Immature natural killer cell (primary cell): ENCODE measurements around the gene GALNT6. TPM values are rescaled to one million over a fixed set of nuclear protein-coding genes. Genes with fewer than 3 reads are reported as not detected.
A peak's percentile ranks its signal among the peaks of the same experiment; 100 is the strongest.
"Not testable (repeated sequence)": the region's sequence is repeated elsewhere in the genome, so short reads cannot be mapped to it uniquely, and the experiment has no call there.

Experiments used
- DNase-seq, 3 donors: peaks; one replicate each; pipeline ENCODE4 v3.0.0; 2022; ENCODE audit warnings: mixed read lengths in 1 of 3
- H3K27ac Mint-ChIP-seq, 6 donors: one replicate each; pipeline ENCODE4 v1.8.0; 2020; ENCODE audit warnings: mixed read lengths in 6 of 6, mild to moderate bottlenecking in 5 of 6, inconsistent platforms in 4 of 6, moderate library complexity in 3 of 6
- H3K27me3 Mint-ChIP-seq, 3 donors: one replicate each; pipeline ENCODE4 v1.8.0; 2020 to 2021; ENCODE audit warnings: low read depth in 3 of 3, mild to moderate bottlenecking in 3 of 3, mixed read lengths in 3 of 3, moderate library complexity in 3 of 3, inconsistent platforms in 1 of 3
- H3K36me3 Mint-ChIP-seq, 3 donors: one replicate each; pipeline ENCODE4 v1.8.0; 2020; ENCODE audit warnings: mixed read lengths in 3 of 3, inconsistent platforms in 2 of 3, mild to moderate bottlenecking in 2 of 3
- H3K4me1 Mint-ChIP-seq, 2 donors: one replicate each; pipeline ENCODE4 v1.8.0; 2020; ENCODE audit warnings: inconsistent platforms in 2 of 2, mild to moderate bottlenecking in 2 of 2, mixed read lengths in 2 of 2, moderate library complexity in 1 of 2
- H3K4me3 Mint-ChIP-seq, 5 donors: one replicate each; pipeline ENCODE4 v1.8.0; 2020; ENCODE audit warnings: mild to moderate bottlenecking in 5 of 5, mixed read lengths in 5 of 5, inconsistent platforms in 3 of 5, moderate library complexity in 3 of 5
- H3K9me3 Mint-ChIP-seq, 6 donors: one replicate each; pipeline ENCODE4 v1.8.0; 2020; ENCODE audit warnings: mild to moderate bottlenecking in 6 of 6, mixed read lengths in 6 of 6, inconsistent platforms in 4 of 6, moderate library complexity in 3 of 6
- polyA plus RNA-seq, 3 donors: library from polyadenylated mRNA; unstranded; fragments of 300-500 nt; fragmentation: Illumina TruSeq; gene quantifications; one replicate each; pipeline ENCODE4 v1.2.3, GENCODE V29; 2021

The GALNT6 gene
- polyA plus RNA-seq, 3 donors from 2014 or later: 0.91 to 19.0 (median 9.8) TPM

GRCh38 chr12:51328587-51328986 is 62.6 kb downstream of the GALNT6 start:
- H3K4me3 Mint-ChIP-seq: peak overlapping the region in 4 of 5 donors; percentile 40 to 74 (median 64)
- peaks cover 63 to 66% of the 10 kb centered on the region in 2 donors for H3K4me1 Mint-ChIP-seq

GRCh38 chr12:51326698-51327439 is 64.3 kb downstream of the GALNT6 start:
- Mint-ChIP-seq H3K36me3 (peaks cover 12 to 18% (median 17%) of the 10 kb centered on the region in 3 donors), H3K4me1 (peaks cover 80% of the 10 kb centered on the region in 2 donors), H3K27me3 (peaks cover 7 to 17% (median 14%) of the 10 kb centered on the region in 3 donors), H3K9me3 (no peaks in the 10 kb centered on the region), H3K27ac (peak overlapping the region; percentile 87 to 95 (median 91)), H3K4me3 (peak overlapping the region; percentile 58 to 82 (median 70))
- DNase-seq: peak in 2 of 3 donors; percentile 28 to 37

More at GRCh38 chr12:51328587-51328986, 62.6 kb downstream of the GALNT6 start:
- peaks cover 3 to 7% (median 7%) of the 10 kb centered on the region in 3 donors for H3K27me3 Mint-ChIP-seq
- peaks cover 0 to 1% (median under 1%) of the 10 kb centered on the region in 3 donors for H3K36me3 Mint-ChIP-seq
- H3K27ac Mint-ChIP-seq: peak overlapping the region; percentile 83 to 100 (median 88)
- DNase-seq: no peak
- no peaks in the 10 kb centered on the region for H3K9me3 Mint-ChIP-seq

- peaks cover 22 to 31% (median 29%) of the 10 kb centered on the region in 3 donors for H3K36me3 Mint-ChIP-seq
- DNase-seq: no peak
- peaks cover 7 to 24% (median 14%) of the 10 kb centered on the region in 3 donors for H3K27me3 Mint-ChIP-seq
- peak overlapping the region; percentile 53 to 78 (median 73) for H3K4me3 Mint-ChIP-seq
- no peaks in the 10 kb centered on the region for H3K9me3 Mint-ChIP-seq
- peaks cover 89 to 93% of the 10 kb centered on the region in 2 donors for H3K4me1 Mint-ChIP-seq
- peak overlapping the region; percentile 85 to 95 (median 90) for H3K27ac Mint-ChIP-seq
These were observed 66.3 kb downstream of the GALNT6 start for GRCh38 chr12:51324953-51325352.

- peak; percentile 87 to 90 (median 89) for DNase-seq
- Mint-ChIP-seq H3K9me3 (no peaks in the 10 kb centered on the region), H3K4me1 (peaks cover 89 to 93% of the 10 kb centered on the region in 2 donors), H3K36me3 (peaks cover 22 to 31% (median 29%) of the 10 kb centered on the region in 3 donors), H3K27me3 (peaks cover 9 to 24% (median 14%) of the 10 kb centered on the region in 3 donors), H3K4me3 (peak within 1 kb of the TSS; percentile 86 to 99 (median 97)), H3K27ac (peak within 1 kb of the TSS; percentile 92 to 100 (median 96))
These were observed 67.0 kb downstream of the GALNT6 start, which contains the start of gene BIN2 for GRCh38 chr12:51323966-51324895. TSS of gene BIN2 (minus strand) at chr12:51324174. CDS start at chr12:51324102, 72 bp downstream.

GRCh38 chr12:51323317-51323960 is 67.8 kb downstream of the GALNT6 start:
- peak; percentile 65 to 70 (median 69) for DNase-seq
- peaks cover 9 to 28% (median 14%) of the 10 kb centered on the region in 3 donors for H3K27me3 Mint-ChIP-seq
- H3K4me1 Mint-ChIP-seq: peaks cover 89 to 93% of the 10 kb centered on the region in 2 donors
- H3K27ac Mint-ChIP-seq: peak overlapping the region; percentile 92 to 100 (median 96)
- no peaks in the 10 kb centered on the region for H3K9me3 Mint-ChIP-seq
- H3K36me3 Mint-ChIP-seq: peaks cover 27 to 37% (median 33%) of the 10 kb centered on the region in 3 donors
- H3K4me3 Mint-ChIP-seq: peak overlapping the region; percentile 86 to 99 (median 97)

- no peak for DNase-seq
- H3K9me3 Mint-ChIP-seq: no peaks in the 10 kb centered on the region
These were observed 68.8 kb downstream of the GALNT6 start for GRCh38 chr12:51322452-51322851.

GRCh38 chr12:51321882-51322281 is 69.3 kb downstream of the GALNT6 start:
- Mint-ChIP-seq H3K36me3 (peaks cover 30 to 41% (median 40%) of the 10 kb centered on the region in 3 donors), H3K4me1 (peaks cover 88 to 93% of the 10 kb centered on the region in 2 donors), H3K4me3 (peak overlapping the region; percentile 86 to 99 (median 97))

More at GRCh38 chr12:51322452-51322851, 68.8 kb downstream of the GALNT6 start:
- peaks cover 9 to 28% (median 14%) of the 10 kb centered on the region in 3 donors for H3K27me3 Mint-ChIP-seq
- peak overlapping the region; percentile 86 to 99 (median 97) for H3K4me3 Mint-ChIP-seq
- H3K4me1 Mint-ChIP-seq: peaks cover 89 to 93% of the 10 kb centered on the region in 2 donors
- H3K27ac Mint-ChIP-seq: peak overlapping the region; percentile 92 to 100 (median 96)
- peaks cover 30 to 40% (median 37%) of the 10 kb centered on the region in 3 donors for H3K36me3 Mint-ChIP-seq

GRCh38 chr12:51320695-51321320 is 70.4 kb downstream of the GALNT6 start:
- Mint-ChIP-seq H3K4me1 (peaks cover 87 to 93% of the 10 kb centered on the region in 2 donors), H3K27ac (peak overlapping the region; percentile 92 to 100 (median 96)), H3K9me3 (no peaks in the 10 kb centered on the region), H3K36me3 (peaks cover 37 to 48% (median 40%) of the 10 kb centered on the region in 3 donors), H3K4me3 (peak overlapping the region; percentile 86 to 99 (median 97)), H3K27me3 (peaks cover 9 to 26% (median 14%) of the 10 kb centered on the region in 3 donors)
- DNase-seq: no peak

More at GRCh38 chr12:51321882-51322281, 69.3 kb downstream of the GALNT6 start:
- DNase-seq: no peak
- Mint-ChIP-seq H3K27me3 (peaks cover 9 to 28% (median 14%) of the 10 kb centered on the region in 3 donors), H3K9me3 (no peaks in the 10 kb centered on the region), H3K27ac (peak overlapping the region; percentile 92 to 100 (median 96))

- peaks cover 9 to 26% (median 14%) of the 10 kb centered on the region in 3 donors for H3K27me3 Mint-ChIP-seq
- peak overlapping the region; percentile 92 to 100 (median 96) for H3K27ac Mint-ChIP-seq
- H3K36me3 Mint-ChIP-seq: peaks cover 39 to 49% (median 40%) of the 10 kb centered on the region in 3 donors
- H3K4me3 Mint-ChIP-seq: peak overlapping the region; percentile 86 to 99 (median 97)
- no peak for DNase-seq
- H3K4me1 Mint-ChIP-seq: peaks cover 87 to 93% of the 10 kb centered on the region in 2 donors
- H3K9me3 Mint-ChIP-seq: no peaks in the 10 kb centered on the region
These were observed 70.9 kb downstream of the GALNT6 start for GRCh38 chr12:51320311-51320694.

- peak overlapping the region; percentile 92 to 100 (median 96) for H3K27ac Mint-ChIP-seq
- peak overlapping the region; percentile 86 to 99 (median 97) for H3K4me3 Mint-ChIP-seq
- peaks cover 39 to 49% (median 40%) of the 10 kb centered on the region in 3 donors for H3K36me3 Mint-ChIP-seq
- H3K4me1 Mint-ChIP-seq: peaks cover 86 to 89% of the 10 kb centered on the region in 2 donors
- peaks cover 6 to 25% (median 10%) of the 10 kb centered on the region in 3 donors for H3K27me3 Mint-ChIP-seq
- peak; percentile 78 to 81 (median 79) for DNase-seq
- no peaks in the 10 kb centered on the region for H3K9me3 Mint-ChIP-seq
These were observed 72.2 kb downstream of the GALNT6 start for GRCh38 chr12:51318846-51319599.

- not testable (repeated sequence) for H3K9me3 Mint-ChIP-seq, DNase-seq
- Mint-ChIP-seq H3K27me3 (peaks cover 3 to 17% (median 3%) of the 10 kb centered on the region in 3 donors), H3K4me3 (peak overlapping the region; percentile 86 to 99 (median 97)), H3K27ac (peak overlapping the region; percentile 92 to 100 (median 96)), H3K36me3 (peaks cover 36 to 48% (median 41%) of the 10 kb centered on the region in 3 donors), H3K4me1 (peaks cover 88 to 92% of the 10 kb centered on the region in 2 donors)
These were observed 73.0 kb downstream of the GALNT6 start for GRCh38 chr12:51318057-51318806.
